TTC549 (cell line): ENCODE measurements around the gene PDPR.
"Not testable (repeated sequence)": the region's sequence is repeated elsewhere in the genome, so short reads cannot be mapped to it uniquely, and the experiment has no call there.

Experiments used
- FAIRE-seq: peaks from 2 replicates; lab custom pipeline; 2012; peaks lifted over from hg19 to GRCh38; lab: Jason Lieb, UNC

The PDPR gene

DNA sequence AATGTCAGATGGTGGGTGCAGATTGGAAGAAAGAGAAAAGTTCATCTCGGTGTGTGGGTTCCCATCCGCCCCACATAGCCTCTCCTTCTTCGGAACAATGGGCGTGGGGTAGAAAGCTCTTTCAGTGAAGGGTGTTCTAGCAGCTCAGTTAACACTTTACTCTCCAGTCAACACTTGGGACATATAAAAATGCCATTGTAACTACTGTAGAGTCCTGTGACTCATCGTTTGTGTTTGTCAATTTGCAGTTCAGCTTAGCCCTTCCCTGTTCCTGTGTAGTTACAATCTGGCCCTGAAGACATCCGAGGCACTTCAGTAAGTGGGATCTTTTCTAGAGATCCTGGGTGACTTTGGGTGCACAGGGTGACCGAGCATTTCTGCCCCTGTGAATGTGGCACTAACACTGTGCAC, 47.9 kb downstream of the PDPR start:
- FAIRE-seq = no peak

DNA sequence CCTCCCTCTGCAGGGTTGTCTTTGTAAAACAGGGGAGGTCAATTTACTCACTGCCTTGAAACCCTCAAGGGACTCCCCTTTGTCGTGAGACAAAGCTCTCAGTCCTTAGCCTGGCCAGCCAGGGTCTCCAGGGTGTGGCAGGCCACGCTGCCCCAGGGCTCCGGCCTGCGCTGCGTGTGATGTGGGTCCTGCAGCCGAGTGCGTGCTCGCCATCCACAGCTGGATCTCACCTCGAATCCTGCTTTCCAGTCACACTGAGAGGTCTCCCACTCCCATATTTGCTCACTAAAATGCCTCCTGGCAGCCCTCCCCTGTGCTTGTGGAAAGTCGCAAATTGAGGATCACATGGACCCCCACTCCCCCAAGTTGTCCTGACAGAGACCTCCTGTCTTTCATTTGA, 49.5 kb downstream of the PDPR start:
- FAIRE-seq = no peak

DNA sequence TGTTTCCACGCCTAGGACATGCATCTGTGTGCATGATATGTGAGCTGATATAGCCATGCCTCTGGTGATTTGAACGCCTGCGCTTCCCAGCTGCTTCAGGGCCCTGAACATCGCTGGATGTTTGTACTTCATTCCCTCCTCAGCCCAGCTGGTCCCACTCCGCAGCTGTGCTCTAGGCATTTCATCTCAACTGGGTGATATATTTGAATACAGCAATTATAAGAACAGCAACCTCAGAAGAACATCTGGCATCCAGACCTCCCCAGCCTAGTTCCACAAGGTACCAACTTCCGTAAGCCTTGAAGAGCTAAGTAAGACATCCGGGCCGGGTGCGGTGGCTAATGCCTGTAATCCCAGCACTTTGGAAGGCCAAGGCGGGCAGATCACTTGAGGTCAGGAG, 52.6 kb downstream of the PDPR start:
- FAIRE-seq = not testable (repeated sequence)

DNA sequence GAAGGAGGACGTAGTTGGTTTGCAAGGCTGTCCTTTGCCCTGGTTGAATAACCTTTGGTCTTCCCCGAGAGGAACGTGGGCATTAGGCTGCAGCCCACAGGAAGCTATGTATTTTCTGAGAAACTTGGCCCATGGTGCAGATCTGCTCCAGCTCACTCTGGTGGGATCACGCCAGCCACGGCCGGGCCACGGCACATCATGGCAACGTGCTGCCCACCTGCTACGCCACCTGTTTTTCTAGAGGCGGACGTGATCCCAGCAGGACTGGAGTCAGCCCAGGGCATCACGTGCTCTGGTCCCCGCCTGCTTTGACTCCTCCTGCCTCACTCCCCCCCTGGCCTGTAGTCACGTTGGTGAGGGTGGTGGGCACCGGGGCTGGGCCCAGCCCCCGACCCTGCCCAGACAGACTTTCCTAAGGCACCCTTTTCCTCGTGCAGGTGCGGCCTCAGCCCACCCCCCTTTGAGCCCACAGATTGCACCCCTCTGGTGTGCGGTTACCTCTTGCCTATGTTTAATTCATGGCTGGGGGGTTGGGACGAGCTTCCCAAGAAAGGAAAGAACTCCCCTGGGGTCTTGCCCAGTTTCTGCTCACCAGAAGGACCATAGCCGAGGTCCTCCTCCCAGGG, 59.2 kb downstream of the PDPR start, which contains the start of gene CLEC18C:
TSS of gene CLEC18C (plus strand) at position 576 of the 626 bp plus-strand sequence. CDS start 492 bp downstream, outside the sequence.
- FAIRE-seq = not testable (repeated sequence)

DNA sequence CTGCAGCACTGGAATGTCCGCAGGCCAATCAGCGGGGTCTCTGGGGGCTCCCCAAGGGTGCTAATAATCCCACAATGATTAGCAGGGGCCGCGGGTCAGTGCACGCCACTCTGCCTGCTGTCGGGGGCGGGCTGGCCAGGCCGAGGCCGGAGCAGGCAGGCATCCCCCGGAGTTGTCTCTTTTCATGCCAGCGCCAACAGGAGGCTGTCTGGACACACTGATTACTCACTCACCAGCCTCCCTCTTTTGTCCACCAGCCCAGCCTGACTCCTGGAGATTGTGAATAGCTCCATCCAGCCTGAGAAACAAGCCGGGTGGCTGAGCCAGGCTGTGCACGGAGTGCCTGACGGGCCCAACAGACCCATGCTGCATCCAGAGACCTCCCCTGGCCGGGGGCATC, 59.8 kb downstream of the PDPR start:
- not testable (repeated sequence) for FAIRE-seq

DNA sequence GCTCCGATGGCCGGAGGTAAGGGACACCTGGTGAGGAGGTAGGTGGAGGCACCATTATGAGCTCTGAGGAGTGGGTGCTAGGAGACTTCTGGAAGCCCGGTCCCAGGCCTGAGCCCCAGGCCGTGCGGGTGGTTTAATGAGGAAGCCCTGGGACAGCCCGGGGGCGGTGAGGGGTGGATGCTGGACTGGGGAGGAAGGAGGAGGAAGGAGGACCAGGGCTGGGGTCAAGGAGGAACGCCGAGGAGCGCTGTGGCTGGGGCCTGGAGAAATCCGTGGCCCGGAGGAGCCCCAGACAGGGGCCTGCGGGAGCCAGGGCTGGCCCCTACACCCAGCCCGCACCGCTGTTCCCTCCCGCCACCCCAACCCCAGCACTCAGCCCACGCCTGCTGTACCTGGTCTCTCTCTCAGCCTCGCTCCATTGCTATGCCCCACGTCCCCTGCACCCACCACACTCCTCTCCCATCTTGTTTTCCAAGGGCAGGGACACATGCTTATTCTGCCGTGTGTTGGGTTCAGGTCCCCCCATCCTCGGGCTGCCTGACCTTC, 60.3 kb downstream of the PDPR start:
- FAIRE-seq = not testable (repeated sequence)

DNA sequence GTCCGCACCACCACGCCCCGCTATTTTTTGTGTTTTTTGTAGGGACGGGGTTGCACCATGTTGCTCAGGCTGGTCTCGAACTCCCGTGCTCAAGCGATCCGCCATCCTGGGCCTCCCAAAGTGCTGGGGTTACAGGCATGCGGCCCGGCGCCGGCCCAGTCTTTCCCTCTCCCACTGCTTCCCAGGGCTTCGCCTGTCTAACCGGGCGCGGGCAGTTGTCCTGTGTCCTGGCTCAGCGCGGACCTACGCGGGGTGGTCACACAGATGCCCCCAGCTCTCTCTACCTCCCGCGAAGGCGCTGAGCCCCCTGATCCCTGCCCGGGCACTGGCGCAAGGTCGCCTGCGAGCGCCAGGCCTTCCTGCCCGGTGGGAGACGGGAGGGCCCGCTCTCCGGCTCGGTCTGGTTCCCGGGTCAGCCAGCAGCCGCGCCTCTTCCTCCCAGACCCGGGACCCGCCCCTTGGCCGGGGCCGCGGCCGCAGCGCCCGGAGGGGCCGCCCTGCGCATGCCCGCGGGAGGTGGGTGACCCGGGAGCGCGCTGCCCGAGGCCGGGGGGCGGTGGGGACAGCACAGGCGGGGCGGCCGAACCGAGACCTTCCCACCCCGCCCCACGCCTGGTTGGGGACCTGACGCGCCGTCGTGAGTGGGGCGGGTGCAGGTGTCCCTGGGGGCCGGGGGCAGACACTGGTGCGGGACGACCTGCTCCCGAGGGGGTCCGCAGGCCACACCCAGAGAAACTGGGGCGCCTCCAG, 73.9 kb downstream of the PDPR start:
- FAIRE-seq = not testable (repeated sequence)

DNA sequence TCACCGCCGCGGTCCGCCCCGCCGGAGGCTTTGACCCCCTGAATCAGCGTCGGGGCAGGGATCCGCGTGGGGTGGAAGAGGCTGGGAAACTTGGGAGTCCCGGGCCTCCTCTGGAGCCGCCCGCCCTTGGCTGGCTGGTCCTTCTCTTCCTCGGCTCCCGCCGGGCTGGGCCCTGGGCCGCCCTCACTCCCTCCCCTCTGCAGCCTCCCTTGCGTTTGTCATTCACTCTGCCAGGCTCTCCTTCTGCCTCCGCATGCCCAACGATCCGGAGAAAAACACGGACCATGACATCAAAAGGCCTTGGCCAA, 74.4 kb downstream of the PDPR start:
- FAIRE-seq = not testable (repeated sequence)

DNA sequence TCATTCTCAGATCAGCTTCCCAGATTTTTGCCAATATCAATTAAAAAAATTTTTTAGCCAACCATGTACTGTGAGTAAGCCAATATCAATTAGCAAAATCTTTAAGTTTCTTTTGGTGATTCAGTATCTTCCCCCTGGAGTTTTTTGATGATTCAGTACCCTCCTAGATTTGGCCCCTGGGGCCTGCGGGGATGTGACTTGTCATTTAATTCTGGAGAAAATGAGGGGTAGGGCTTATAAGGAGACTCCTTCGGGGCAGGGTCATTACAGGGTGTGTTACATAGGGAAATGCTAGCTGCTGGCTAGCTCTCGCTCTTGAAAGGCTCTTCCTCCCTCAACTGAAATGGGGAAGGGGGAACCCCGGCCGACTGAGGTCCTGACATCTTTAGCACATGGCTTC, 76.4 kb downstream of the PDPR start:
- FAIRE-seq = not testable (repeated sequence)

DNA sequence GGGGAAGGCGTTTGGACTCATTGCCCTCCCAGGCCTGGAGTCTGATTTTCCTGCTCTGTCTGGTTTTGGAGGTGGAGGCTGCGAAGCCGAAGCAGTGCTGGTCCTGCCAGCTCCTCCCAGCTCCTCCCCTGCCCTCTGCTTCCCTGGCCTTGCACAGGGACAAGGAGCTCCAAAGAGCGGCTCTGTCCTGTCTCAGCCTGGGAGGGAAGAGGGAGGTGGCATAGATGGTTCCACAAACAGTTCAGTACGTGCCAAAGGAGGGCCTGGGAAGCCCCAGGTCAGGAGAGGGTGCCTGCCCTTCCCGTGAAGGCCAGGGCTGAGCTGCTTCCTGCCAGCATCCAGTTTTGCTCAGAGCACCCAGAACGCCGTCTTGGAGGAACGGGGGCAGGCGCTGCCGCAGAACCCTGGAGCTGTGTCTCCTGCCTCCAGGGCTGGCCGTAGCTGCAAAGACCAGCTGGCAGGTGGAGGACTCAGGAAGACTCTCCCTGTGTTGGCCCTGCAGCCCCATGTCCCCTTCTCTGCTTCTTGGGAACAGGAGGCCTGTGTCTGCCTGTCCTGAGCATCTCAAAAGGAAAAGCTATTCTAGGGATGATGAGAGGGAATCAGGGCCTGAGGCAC, 82.7 kb downstream of the PDPR start:
- FAIRE-seq = not testable (repeated sequence)

DNA sequence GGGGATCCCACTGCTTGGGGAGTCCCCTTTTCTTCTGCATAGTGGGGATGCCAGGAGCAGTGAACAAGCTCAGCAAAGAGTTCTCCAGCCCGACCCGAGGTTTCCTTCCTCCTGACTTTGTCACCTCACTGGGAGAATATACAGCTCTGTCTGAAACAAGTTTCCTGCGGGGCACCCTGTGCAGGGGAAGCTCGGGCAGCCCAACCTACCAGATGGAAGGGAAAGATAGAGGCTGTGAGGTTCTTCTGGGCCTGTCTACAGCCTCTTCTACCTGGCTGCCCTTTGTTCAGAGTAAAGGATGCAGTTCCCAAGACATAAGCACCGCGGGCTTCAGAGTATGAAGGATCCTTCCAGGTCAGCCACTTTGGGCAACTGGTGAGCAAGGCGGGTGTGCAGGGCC, 83.5 kb downstream of the PDPR start:
- not testable (repeated sequence) for FAIRE-seq

DNA sequence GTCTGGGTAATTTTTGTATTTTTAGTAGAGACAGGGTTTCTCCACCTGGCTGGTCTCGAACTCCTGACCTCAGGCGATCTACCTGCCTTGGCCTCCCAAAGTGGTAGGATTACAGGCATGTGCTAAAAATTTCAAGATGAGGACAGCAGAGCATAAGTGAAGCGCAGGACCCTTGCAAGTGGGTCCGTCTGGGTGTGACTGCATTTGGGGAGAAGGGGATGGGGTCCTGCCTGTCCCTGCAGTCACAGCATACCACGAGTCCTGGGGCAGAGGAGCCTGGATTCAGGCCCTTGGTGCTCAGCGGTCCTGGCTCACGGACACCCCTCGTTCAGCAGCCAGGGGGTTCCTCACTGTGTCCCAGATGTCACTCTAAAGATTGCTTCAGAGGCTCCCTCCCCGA, 84.1 kb downstream of the PDPR start:
- not testable (repeated sequence) for FAIRE-seq

DNA sequence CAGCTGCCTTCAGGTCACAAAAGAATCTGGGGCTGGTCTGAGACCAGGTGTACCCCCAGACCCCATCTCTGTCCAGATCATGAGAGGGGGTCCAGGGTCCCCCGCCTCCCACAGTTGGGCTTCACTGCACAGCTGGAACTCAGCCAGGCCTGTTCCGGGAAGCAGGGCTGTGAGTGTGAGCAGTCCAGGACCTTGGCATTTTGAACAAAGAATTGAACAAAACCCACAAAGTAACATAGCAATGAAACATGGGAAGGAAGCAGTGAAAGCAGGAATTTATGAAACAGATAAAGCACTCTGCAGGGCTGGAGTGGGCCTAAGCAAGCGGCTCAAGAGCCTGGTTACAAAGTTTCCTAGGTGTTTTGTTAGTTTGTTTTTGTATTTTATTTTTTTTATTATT, 84.5 kb downstream of the PDPR start:
- not testable (repeated sequence) for FAIRE-seq

DNA sequence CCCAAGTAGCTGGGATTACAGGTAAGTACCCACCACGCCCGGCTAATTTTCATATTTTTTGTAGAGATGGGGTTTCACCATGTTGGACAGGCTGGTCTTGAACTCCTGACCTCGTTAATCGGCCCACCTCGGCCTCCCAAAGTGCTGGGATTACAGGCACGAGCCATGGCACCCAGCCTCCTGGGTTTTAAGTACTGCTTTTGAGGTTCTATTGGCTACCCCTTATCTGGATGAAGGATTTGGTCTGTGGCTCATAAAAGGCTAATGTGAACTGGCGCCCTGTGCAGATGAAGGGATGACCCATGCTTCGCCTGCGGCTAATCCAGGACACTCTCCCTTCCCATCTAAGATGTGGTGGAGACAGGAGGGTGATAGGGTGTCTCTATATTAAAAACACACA, 85.0 kb downstream of the PDPR start:
- FAIRE-seq = not testable (repeated sequence)

DNA sequence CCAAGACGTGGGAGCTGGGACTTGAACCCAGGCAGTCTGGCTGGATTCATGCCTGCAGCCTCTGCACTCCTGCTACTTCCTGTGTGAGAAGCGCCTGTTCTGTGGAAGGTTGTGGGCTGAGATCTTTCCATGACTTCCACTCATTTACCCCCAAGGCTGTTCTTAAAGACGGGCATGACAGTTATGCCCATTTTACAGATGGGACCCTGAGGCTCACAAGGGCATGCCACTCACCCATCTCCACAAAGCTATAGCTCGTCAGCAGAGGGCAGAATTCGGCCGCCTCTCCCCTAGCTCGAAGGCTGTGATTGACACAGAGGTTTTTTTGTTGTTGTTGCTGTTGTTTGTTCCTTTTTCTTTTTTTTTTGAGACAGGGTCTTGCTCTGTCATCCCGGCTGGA, 85.9 kb downstream of the PDPR start:
- not testable (repeated sequence) for FAIRE-seq

DNA sequence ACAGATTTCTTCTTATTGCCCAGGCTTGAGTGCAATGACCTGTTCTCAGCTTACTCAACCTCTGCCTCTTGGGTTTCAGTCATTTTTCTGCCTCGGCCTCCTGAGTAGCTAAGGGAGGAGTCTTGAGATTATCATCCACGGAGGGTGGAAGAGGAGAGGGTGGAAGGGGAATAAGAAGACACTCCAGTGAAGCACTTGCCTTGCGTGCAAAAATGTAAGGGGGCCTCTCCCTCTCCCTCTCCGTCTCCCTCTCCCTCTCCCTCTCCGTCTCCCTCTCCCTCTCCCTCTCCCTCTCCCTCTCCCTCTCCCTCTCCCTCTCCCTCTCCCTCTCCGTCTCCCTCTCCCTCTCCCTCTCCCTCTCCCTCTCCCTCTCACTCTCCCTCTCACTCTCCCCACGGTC, 89.4 kb downstream of the PDPR start:
- not testable (repeated sequence) for FAIRE-seq

DNA sequence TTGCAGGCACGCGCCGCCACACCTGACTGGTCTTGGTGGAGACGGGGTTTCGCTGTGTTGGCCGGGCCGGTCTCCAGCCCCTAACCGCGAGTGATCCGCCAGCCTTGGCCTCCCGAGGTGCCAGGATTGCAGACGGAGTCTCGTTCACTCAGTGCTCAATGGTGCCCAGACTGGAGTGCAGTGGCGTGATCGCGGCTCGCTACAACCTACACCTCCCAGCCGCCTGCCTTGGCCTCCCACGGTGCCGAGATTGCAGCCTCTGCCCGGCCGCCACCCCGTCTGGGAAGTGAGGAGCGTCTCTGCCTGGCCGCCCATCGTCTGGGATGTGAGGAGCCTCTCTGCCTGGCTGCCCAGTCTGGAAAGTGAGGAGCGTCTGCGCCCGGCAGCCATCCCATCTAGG, 89.9 kb downstream of the PDPR start:
- FAIRE-seq = not testable (repeated sequence)

DNA sequence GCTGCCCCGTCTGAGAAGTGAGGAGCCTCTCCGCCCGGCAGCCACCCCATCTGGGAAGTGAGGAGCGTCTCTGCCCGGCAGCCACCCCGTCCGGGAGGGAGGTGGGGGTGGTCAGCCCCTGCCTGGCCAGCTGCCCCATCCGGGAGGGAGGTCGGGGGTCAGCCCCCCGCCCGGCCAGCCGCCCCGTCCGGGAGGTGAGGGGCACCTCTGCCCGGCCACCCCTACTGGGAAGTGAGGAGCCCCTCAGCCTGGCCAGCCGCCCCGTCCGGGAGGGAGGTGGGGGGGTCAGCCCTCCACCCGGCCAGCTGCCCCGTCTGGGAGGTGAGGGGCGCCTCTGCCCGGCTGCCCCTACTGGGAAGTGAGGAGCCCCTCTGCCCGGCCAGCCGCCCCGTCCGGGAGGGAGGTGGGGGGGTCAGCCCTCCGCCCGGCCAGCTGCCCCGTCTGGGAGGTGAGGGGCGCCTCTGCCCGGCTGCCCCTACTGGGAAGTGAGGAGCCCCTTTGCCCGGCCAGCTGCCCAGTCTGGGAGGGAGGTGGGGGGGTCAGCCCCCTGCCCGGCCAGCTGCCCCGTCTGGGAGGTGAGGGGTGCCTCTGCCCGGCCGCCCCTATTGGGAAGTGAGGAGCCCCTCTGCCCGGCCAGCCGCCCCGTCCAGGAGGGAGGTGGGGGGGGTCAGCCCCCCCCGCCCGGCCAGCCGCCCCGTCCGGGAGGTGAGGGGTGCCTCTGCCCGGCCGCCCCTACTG, 90.7 kb downstream of the PDPR start:
- not testable (repeated sequence) for FAIRE-seq

DNA sequence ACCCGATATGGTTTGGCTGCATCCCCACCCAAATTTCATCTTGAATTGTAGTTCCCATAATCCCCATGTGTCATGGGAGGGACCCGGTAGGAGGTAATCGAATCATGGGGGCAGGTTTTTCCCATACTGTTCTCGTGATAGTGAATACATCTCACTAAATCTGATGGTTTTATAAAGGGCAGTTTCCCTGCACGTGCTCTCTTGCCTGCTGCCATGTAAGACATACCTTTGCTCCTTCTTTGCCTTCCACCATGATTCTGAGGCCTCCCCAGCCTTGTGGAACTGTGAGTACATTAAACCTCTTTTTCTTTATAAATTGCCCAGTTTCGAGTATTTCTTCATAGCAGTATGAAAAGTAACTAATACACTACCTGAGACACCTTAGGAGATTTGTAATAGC, 92.2 kb downstream of the PDPR start:
- not testable (repeated sequence) for FAIRE-seq
